VCaP (cell line): ENCODE data around the gene SESTD1.

ENCODE experiments used
- H3K27ac ChIP-seq: fragments of 450-650 bp; 2 replicates; pipeline ENCODE4 v1.5.1; 2017
- TF ChIP-seq, protein P1 (sequence below): fragments of 450-650 bp; conservative IDR thresholded peaks from 2 replicates; pipeline ENCODE4 v1.5.1; 2017; ENCODE audit warnings: mild to moderate bottlenecking, moderate library complexity

SESTD1 gene

DNA sequence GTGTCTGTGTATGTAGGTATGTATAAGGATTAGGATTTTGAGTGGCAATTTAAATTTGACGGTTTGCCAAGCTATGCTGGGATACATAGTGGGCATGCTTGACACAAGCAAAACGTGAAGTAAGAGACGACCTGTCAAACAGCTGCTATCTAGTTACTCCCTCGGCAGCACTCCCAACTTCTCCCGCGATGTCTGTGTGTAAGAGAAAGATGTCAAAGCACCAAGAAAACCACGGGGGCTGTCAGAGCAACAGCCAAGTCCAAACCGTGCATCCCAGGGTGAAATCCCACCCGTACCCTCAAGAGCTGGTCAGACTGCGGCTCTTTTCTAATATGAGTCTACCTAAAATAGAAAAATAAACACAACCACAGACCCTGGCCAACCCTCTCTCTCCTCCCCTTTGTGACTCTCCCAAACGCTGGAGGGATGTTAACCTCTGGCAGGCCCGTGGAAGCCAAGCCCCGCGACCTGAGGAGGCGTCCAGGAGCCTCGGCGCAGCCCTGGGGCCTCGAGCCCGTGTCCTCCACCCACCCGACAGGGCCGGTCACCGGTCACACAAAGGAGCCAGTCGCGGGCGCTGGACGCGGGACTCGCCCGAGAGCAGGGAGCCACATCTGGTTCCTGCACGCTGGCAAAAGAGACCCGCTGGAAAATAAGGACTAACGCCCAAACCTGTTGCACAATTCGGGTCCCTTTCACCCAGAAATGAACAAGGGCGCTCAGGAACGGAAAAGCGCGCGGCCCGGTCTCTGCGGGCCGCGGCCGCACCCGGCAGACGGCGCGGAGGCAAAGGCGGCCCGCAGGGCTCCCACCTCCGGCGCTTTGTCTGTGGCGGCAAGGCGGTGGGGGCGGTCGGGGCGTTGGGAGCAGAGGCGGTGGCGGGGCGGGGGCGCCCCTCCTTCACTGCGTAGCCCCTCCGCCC, 925 bp downstream of the SESTD1 start:
- TF ChIP-seq, protein P1, sequence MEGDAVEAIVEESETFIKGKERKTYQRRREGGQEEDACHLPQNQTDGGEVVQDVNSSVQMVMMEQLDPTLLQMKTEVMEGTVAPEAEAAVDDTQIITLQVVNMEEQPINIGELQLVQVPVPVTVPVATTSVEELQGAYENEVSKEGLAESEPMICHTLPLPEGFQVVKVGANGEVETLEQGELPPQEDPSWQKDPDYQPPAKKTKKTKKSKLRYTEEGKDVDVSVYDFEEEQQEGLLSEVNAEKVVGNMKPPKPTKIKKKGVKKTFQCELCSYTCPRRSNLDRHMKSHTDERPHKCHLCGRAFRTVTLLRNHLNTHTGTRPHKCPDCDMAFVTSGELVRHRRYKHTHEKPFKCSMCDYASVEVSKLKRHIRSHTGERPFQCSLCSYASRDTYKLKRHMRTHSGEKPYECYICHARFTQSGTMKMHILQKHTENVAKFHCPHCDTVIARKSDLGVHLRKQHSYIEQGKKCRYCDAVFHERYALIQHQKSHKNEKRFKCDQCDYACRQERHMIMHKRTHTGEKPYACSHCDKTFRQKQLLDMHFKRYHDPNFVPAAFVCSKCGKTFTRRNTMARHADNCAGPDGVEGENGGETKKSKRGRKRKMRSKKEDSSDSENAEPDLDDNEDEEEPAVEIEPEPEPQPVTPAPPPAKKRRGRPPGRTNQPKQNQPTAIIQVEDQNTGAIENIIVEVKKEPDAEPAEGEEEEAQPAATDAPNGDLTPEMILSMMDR: no peak
- peak overlapping the region; percentile 78 for H3K27ac ChIP-seq

DNA sequence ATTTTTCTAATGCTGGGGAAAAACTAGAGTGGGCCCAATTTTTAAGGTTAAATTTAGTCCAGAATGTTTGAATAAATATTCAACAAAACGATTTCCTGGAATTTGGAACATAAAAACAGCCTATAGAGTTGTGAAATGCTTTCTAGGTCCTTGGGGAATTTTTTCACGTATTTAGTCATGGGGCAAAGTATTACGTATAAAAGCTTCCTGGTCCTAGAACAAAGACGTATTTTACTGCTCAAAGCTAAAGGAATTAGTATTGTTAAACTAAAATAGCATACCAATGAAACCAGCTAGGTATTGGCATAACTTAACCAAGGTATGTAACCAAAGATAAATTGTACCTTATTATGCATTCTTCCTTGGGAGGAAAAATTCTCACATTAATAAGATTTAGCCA, 1.6 kb downstream of the SESTD1 start:
- no peak overlapping the region for H3K27ac ChIP-seq
- TF ChIP-seq, protein P1: no peak

DNA sequence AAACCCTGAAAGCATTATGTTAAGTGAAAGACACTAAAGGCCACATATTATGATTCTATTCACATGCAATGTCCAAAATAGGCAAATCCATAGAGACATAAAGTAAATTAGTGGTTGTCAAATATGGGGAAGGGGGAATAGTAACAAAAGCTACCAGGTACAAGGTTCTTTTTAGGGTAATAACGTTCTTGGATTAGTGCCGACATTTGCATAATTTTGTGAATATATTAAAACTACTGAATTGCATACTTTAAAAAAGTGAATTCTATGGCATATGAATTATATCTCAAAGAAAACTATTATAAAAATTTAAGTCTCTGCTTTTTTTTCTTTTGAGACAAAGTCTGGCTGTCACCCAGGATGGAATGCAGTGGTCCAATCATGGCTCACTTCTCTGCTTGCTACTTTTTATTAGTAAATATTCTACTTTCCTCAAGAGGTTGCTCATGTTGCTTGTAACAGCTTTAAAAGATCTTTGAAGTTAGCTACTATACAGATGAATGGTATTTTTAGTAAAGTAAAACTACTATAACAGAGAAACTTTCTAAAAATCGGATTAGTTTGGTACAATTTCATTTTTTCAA, 2.5 kb downstream of the SESTD1 start:
- TF ChIP-seq, protein P1: no peak

DNA sequence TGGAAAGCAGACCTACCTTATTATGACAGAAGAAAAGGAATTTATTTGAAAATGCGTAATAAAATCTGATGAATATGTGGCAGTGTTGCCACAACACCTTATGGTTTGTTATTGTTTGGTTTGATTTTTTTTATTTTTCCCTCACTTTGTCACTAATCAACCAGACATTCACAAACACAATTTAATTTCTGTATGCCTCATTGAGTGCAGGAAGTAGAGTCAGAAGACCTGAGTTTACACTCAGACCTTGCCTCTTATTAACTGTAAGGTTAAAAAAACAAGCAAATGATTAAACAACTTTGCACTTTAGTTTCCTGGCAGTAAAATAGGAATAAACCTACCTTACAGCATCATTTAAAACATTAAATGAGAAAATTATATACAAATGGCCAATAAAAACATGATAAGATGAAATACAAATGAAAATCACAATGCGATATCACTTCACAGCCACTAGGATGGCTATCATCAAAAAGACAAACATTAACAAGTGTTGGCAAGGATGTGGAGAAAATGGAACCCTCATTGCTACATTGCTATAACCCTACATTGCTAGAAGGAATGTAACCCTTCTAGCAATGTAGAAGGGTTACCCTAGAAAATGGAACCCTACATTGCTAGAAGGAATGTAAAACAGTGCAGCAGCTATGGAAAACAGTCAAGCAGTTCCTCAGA, 3.3 kb downstream of the SESTD1 start:
- TF ChIP-seq, protein P1: no peak
- H3K27ac ChIP-seq: no peak overlapping the region

More for the DNA sequence above, 2.5 kb downstream of the SESTD1 start:
- H3K27ac ChIP-seq: no peak overlapping the region

DNA sequence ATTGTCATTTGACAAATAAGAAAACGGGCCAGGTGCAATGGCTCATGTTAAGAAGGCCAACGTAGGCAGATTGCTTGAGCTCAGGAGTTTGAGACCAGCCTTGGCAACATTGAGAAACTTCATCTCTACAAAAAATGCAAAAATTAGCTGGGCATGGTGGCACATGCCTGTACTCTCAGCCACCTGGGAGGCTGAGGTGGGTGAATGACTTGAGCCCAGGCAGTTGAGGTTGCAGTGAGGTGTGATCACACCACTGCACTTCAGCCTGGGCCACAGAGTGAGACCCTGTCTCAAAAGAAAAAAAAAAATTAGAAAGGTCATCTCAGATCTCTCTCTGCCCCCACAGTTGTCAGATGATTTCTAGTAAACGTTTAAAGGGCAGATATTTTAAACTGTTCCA, 4.4 kb downstream of the SESTD1 start:
- TF ChIP-seq, protein P1: no peak
- no peak overlapping the region for H3K27ac ChIP-seq

DNA sequence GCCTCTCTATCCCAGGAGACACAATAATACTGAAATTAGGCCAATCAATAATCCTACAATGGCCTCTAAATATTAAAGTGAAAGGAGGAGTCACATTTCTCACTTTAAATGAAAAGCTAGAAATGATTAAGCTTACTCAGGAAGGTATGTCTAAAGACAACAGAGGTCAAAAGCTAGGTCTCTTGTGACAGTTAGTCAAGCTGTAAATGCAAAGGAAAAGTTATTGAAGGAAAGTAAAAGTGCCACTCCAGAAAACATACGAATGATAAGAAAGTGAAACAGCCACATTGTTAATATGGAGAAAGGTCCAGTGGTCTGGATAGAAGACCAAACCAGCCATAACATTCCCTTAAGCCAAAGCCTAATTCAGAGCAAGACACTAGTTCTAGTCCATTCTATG, 9.5 kb downstream of the SESTD1 start:
- H3K27ac ChIP-seq: no peak overlapping the region
- TF ChIP-seq, protein P1: no peak

DNA sequence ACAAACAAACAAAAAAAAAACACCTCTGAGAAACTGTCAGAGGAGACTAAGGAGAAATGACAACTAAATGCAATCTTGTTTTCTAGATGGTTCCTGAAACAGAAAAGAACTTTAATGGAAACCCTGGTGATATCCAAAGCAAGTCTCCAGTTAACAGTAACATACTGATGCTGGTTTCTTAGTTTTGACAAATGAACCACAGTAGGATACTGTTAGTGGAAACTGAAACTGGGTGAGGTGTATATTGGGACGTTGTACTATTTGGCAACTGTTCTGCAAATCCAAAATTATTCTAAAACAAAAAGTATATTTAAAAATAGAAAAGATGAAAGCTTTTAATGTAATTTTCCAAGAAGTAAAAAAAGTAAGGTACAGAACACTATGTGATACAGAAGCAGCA, 11.4 kb downstream of the SESTD1 start:
- no peak overlapping the region for H3K27ac ChIP-seq
- TF ChIP-seq, protein P1: no peak
